K562 treated with DMSO at 1 percent for 4 hours (cell line): ENCODE data around the gene FBXW2. TPM values are rescaled to one million over a fixed set of nuclear protein-coding genes. Genes with fewer than 3 reads are reported as not detected.

Experiments
- total RNA-seq: library from RNA; unstranded; fragments of 300-600 nt; gene quantifications from 2 replicates; pipeline ENCODE4 v1.2.3, GENCODE V29; 2022; ENCODE audit not compliant: insufficient read depth

The FBXW2 gene, protein sequence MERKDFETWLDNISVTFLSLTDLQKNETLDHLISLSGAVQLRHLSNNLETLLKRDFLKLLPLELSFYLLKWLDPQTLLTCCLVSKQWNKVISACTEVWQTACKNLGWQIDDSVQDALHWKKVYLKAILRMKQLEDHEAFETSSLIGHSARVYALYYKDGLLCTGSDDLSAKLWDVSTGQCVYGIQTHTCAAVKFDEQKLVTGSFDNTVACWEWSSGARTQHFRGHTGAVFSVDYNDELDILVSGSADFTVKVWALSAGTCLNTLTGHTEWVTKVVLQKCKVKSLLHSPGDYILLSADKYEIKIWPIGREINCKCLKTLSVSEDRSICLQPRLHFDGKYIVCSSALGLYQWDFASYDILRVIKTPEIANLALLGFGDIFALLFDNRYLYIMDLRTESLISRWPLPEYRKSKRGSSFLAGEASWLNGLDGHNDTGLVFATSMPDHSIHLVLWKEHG
- total RNA-seq = 13.4 and 20.5 TPM in 2 replicates

DNA sequence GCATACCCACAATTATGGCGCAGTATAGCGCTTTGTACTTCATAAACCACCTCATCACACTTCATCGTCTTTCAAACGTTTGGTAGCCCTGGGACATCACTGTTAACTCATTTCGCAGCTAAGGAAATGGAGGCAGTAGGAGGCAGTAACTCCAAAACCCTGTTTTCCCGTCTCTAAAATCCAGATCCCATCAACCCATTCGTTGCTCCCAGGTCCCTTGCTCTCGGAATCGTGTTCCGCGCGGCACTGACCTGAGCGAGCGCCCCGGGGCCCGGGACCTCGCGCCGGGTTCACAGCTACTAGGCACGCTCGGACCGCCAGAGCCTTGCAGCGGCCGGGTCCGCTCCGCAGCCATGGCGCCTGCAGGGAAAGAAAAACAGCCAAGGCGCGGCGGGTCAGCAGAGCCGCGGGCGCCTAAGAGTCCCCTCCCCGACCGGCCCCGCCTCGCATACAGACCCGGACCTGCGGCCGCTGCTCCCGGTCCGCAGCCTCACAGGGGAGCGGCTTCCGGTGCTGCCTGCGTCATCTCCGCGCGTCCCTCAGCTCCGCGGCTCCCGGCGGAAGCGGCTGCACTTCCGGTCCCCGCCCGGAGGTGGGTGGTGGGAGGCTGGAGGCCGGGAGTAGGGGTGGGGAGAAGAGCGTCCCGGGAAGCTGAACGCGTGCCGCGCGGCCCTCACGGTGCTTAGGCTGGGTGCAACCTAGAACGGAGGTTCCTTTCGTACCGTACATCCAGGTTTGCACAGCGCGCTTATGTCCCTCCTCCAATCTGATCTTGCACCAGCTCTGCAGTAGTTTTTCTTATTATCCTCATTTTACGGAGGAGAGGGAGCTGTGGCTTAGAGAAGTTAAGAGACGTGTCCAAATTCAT lies at the start of gene FBXW2:
Gene FBXW2 (minus strand): TSS at position 519 of the 868 bp plus-strand sequence. CDS start 5,158 bp downstream, outside the sequence.

DNA sequence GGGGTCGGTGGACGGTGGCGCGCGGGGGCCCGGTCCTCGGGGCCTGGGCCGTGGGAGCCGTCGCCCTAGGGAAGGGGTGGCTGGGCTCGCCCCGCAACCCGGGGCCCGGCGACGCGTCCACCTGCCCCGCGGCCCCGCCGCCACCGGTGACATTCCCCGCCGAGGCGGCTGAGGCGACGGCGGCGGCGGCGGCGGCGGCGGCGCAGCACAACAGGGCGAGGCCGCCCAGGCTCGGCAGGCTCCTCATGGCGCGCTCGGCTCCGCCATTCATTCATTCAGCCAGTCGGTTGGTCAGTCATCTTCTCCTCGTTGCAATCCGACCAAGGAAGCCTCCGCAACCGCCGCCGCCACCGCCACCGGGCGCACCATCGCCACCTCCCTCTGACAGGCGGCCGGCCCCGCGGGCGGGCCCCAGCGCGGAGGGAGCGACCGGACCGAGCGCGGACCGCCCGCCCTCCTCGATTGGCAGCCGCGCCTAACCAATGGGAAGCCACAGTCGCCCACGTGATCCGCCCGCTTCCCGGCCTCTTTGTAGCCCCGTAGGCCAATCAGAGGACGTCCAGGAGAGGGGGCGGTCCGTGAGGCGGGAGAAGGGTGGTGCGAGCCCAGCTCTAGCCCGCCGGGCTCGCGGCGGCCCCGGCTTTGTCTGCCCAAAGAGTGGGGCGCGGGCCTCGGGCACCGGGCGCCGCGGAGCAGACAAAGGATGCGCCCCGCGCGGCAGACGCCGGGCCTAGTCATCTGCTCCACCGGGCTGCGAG lies 78.9 kb downstream of the FBXW2 start, which contains the start of gene MEGF9:
Gene MEGF9 (minus strand): TSS at position 383 of the 758 bp plus-strand sequence. CDS start 112 bp downstream, at position 271.

Other genes starting within 250 kb of the FBXW2 start
- gene CDK5RAP2, start 213.2 kb downstream of the FBXW2 start, total RNA-seq = 52.0 and 59.1 TPM in 2 replicates
- 6.7 and 7.4 TPM in 2 replicates for gene MEGF9, start 78.9 kb downstream of the FBXW2 start, total RNA-seq
- gene PSMD5, start 49.5 kb upstream of the FBXW2 start, total RNA-seq = 37.1 and 51.1 TPM in 2 replicates
- 113 and 145 TPM in 2 replicates for gene PHF19, start 83.8 kb upstream of the FBXW2 start, total RNA-seq
- gene TRAF1, start 133.4 kb upstream of the FBXW2 start, total RNA-seq = not detected in 2 replicates